Nucleus accumbens (tissue), 56 donors: ENCODE data around the gene MNS1.
"Not testable (repeated sequence)": the region's sequence is repeated elsewhere in the genome, so short reads cannot be mapped to it uniquely, and the experiment has no call there.

Experiments used
- DNase-seq, 56 donors: peaks; one replicate each; lab custom pipeline; 2025; lab: John Stamatoyannopoulos, UW

The MNS1 gene

GRCh38 chr15:56456229-56456628, 8.7 kb downstream of the MNS1 start:
- no peak for DNase-seq

- DNase-seq = no peak
Observed at GRCh38 chr15:56454836-56455235, 10.1 kb downstream of the MNS1 start.

- DNase-seq = no peak
Observed at GRCh38 chr15:56445746-56446145, 19.2 kb downstream of the MNS1 start.

GRCh38 chr15:56442354-56442753, 22.6 kb downstream of the MNS1 start:
- DNase-seq = no peak

GRCh38 chr15:56440214-56440770, 24.6 kb downstream of the MNS1 start:
- DNase-seq = no peak

GRCh38 chr15:56432304-56432703, 32.6 kb downstream of the MNS1 start:
- no peak for DNase-seq

GRCh38 chr15:56428821-56429458, 36.0 kb downstream of the MNS1 start:
- no peak for DNase-seq

- no peak for DNase-seq
Observed at GRCh38 chr15:56425976-56426375, 39.0 kb downstream of the MNS1 start.

GRCh38 chr15:56425276-56425675, 39.7 kb downstream of the MNS1 start:
- no peak for DNase-seq

GRCh38 chr15:56413114-56413733, 51.7 kb downstream of the MNS1 start:
- not testable (repeated sequence) for DNase-seq

GRCh38 chr15:56411122-56411749, 53.7 kb downstream of the MNS1 start:
- no peak for DNase-seq

- no peak for DNase-seq
Observed at GRCh38 chr15:56410721-56411120, 54.2 kb downstream of the MNS1 start.

GRCh38 chr15:56399209-56399608, 65.7 kb downstream of the MNS1 start:
- DNase-seq = not testable (repeated sequence)

GRCh38 chr15:56397325-56397724, 67.6 kb downstream of the MNS1 start:
- DNase-seq = not testable (repeated sequence)

GRCh38 chr15:56394909-56395308, 70.0 kb downstream of the MNS1 start:
- no peak for DNase-seq

GRCh38 chr15:56393277-56393676, 71.7 kb downstream of the MNS1 start:
- DNase-seq = no peak

- DNase-seq = no peak
Observed at GRCh38 chr15:56390739-56391267, 74.1 kb downstream of the MNS1 start.

GRCh38 chr15:56385908-56386307, 79.0 kb downstream of the MNS1 start:
- DNase-seq = no peak

GRCh38 chr15:56383010-56383409, 81.9 kb downstream of the MNS1 start:
- no peak for DNase-seq
